Thyroid gland (tissue), 4 donors: ENCODE measurements around the gene GP5.

Experiments used
- CTCF ChIP-seq, 6 experiments: fragments of 200-600 bp in 3 of 6; fragments of 450-650 bp in 3 of 6; sonication (generic) in 3 of 6; IDR thresholded peaks; one replicate each; pipeline ENCODE4 v1.5.1; 2016 to 2019; ENCODE audit warnings: antibody characterized with exemption in 6 of 6, mild to moderate bottlenecking in 2 of 6, inconsistent platforms in 1 of 6, moderate library complexity in 1 of 6
- POLR2A ChIP-seq, 2 donors: fragments of 450-650 bp; IDR thresholded peaks; one replicate each; pipeline ENCODE4 v1.6.1; 2017; ENCODE audit warnings: antibody characterized with exemption in 2 of 2, mild to moderate bottlenecking in 2 of 2, moderate library complexity in 1 of 2

GRCh38 chr3:194368918-194369317, 30.1 kb downstream of the GP5 start:
- TF ChIP-seq CTCF (IDR thresholded peaks at IDR 0.05) (no peak), POLR2A (IDR thresholded peaks at IDR 0.05) (no peak)
